OCI-LY3 (cell line): ENCODE data around the gene DOCK10.

Experiments
- H2AFZ ChIP-seq: fragments of 200-600, 300-600 bp; shearing (Covaris generic); 2 replicates; pipeline ENCODE4 v1.6.0; 2014; ENCODE audit warnings: antibody characterized with exemption, low read depth, low read length
- H3K27ac ChIP-seq: fragments of 200-600, 300-600 bp; sonication (generic); 2 replicates; pipeline ENCODE4 v1.5.1; 2014; ENCODE audit warnings: mild to moderate bottlenecking, low read length, moderate library complexity, mixed read lengths
- H3K27me3 ChIP-seq: fragments of 200-600, 300-600 bp; sonication (generic); 2 replicates; pipeline ENCODE4 v1.6.1; 2014; ENCODE audit warnings: low read depth, low read length, mixed read lengths
- H3K36me3 ChIP-seq: fragments of 200-600, 300-600 bp; sonication (generic); replicated peaks from 2 replicates; pipeline ENCODE3; 2014; ENCODE audit warnings: low read depth, low read length, mixed read lengths
- H3K4me1 ChIP-seq: fragments of 300-600, 200-600 bp; sonication (generic); 2 replicates; pipeline ENCODE4 v1.6.1; 2014; ENCODE audit warnings: low read length, mixed read lengths
- H3K4me2 ChIP-seq: fragments of 200-600, 300-600 bp; sonication (generic); 2 replicates; pipeline ENCODE4 v1.6.1; 2014; ENCODE audit warnings: low read length, mixed read lengths
- H3K4me3 ChIP-seq: fragments of 300-600, 200-600 bp; sonication (generic); 2 replicates; pipeline ENCODE4 v1.5.1; 2014; ENCODE audit warnings: antibody characterized with exemption, mild to moderate bottlenecking, low read length, moderate library complexity
- H3K79me2 ChIP-seq: fragments of 300-600, 200-600 bp; shearing (Covaris generic); 2 replicates; pipeline ENCODE4 v1.6.1; 2014; ENCODE audit warnings: mild to moderate bottlenecking, low read length, mixed read lengths
- H3K9ac ChIP-seq: fragments of 300-600, 200-600 bp; shearing (Covaris generic); 2 replicates; pipeline ENCODE4 v1.6.0; 2014; ENCODE audit warnings: mild to moderate bottlenecking, low read length, moderate library complexity
- H3K9me3 ChIP-seq: fragments of 200-600, 300-600 bp; shearing (Covaris generic); 2 replicates; pipeline ENCODE4 v1.6.1; 2014; ENCODE audit warnings: low read length, mixed read lengths; ENCODE audit not compliant: insufficient read depth
- H4K20me1 ChIP-seq: fragments of 200-600, 300-600 bp; sonication (generic); 2 replicates; pipeline ENCODE4 v1.6.1; 2016; ENCODE audit warnings: low read length, mixed read lengths; ENCODE audit not compliant: insufficient read depth
- EZH2phosphoT487 ChIP-seq: fragments of 200-600 bp; shearing (Covaris generic); IDR thresholded peaks from 2 replicates; pipeline ENCODE4 v1.6.1; 2018; ENCODE audit warnings: antibody characterized with exemption, mixed run types, low read depth
- TF ChIP-seq, protein P1 (sequence below): fragments of 200-600, 300-600 bp; sonication (generic); IDR thresholded peaks from 2 replicates; pipeline ENCODE4 v1.5.1; 2014; ENCODE audit warnings: antibody characterized with exemption, low read length, low read depth

DOCK10 gene

GRCh38 chr2:224951723-224952481 lies 90.4 kb downstream of the DOCK10 start:
- TF ChIP-seq, protein P1, sequence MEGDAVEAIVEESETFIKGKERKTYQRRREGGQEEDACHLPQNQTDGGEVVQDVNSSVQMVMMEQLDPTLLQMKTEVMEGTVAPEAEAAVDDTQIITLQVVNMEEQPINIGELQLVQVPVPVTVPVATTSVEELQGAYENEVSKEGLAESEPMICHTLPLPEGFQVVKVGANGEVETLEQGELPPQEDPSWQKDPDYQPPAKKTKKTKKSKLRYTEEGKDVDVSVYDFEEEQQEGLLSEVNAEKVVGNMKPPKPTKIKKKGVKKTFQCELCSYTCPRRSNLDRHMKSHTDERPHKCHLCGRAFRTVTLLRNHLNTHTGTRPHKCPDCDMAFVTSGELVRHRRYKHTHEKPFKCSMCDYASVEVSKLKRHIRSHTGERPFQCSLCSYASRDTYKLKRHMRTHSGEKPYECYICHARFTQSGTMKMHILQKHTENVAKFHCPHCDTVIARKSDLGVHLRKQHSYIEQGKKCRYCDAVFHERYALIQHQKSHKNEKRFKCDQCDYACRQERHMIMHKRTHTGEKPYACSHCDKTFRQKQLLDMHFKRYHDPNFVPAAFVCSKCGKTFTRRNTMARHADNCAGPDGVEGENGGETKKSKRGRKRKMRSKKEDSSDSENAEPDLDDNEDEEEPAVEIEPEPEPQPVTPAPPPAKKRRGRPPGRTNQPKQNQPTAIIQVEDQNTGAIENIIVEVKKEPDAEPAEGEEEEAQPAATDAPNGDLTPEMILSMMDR: no peak
- no peak for TF ChIP-seq EZH2phosphoT487
- no peak overlapping the region for H2AFZ ChIP-seq
- H3K9me3 ChIP-seq: no peaks in the 10 kb centered on the region
- peaks cover 46% of the 10 kb centered on the region for H4K20me1 ChIP-seq
- H3K79me2 ChIP-seq: peaks cover 62% of the 10 kb centered on the region
- peaks cover 21% of the 10 kb centered on the region for H3K36me3 ChIP-seq
- no peaks in the 10 kb centered on the region for H3K27me3 ChIP-seq
- no peak overlapping the region for H3K4me3 ChIP-seq
- peaks cover 80% of the 10 kb centered on the region for H3K4me1 ChIP-seq
- no peak overlapping the region for H3K4me2 ChIP-seq
- no peak overlapping the region for H3K9ac ChIP-seq
- H3K27ac ChIP-seq: no peak overlapping the region

DNA sequence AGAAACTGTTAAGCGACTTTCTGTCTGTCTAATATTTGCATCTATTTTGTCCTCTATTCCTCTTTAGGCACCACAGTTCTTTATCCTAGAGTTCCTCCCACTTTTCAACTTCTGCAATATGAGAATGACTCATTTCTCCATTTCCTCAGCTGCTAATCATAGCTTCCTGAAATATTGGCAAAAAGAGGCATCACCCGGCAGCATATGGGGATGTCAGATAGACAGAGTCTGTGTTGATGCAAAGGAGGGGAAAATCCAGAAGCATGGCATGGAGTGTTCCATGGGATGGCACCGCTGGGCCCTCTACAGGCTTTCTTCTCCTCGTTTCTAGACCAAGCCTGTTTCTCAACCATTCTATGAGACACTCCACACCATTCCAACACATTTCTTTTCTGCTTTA lies 93.4 kb downstream of the DOCK10 start:
- Histone ChIP-seq H3K4me3 (peak overlapping the region; percentile 20; the same call in 1 of the 2 replicates), H3K4me1 (peaks cover 56% of the 10 kb centered on the region), H2AFZ (no peak overlapping the region), H3K27me3 (no peaks in the 10 kb centered on the region), H3K27ac (peak overlapping the region; percentile 24; the same call in 1 of the 2 replicates), H3K4me2 (peak overlapping the region; percentile 66), H3K79me2 (peaks cover 58% of the 10 kb centered on the region), H3K9ac (no peak overlapping the region), H3K9me3 (no peaks in the 10 kb centered on the region), H4K20me1 (peaks cover 46% of the 10 kb centered on the region), H3K36me3 (peaks cover 24% of the 10 kb centered on the region)
- TF ChIP-seq EZH2phosphoT487: no peak
- TF ChIP-seq, protein P1: no peak

DNA sequence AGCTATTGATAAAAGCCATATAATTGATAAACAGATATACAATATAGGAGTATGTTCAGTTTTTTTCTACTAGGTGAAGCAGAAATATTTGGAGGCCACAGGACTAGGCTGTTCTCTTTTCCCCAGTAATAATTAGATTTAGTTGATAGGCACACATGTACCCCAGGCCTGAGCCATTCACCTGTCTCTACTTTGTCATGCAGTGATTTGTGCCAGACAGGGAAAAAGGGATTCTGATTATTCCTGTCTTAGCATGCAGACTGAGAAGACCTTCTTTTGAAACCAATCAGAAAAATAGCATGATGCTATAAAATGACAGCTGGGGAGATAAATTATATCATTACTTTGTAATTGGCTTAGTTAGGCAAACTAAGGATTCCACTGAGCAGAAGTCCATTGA lies 94.3 kb downstream of the DOCK10 start:
- Histone ChIP-seq H3K4me2 (peak overlapping the region; percentile 66), H3K27me3 (no peaks in the 10 kb centered on the region), H3K36me3 (peaks cover 24% of the 10 kb centered on the region), H3K79me2 (peaks cover 55% of the 10 kb centered on the region), H3K4me1 (peaks cover 47% of the 10 kb centered on the region), H3K27ac (no peak overlapping the region), H3K9ac (no peak overlapping the region), H4K20me1 (peaks cover 44% of the 10 kb centered on the region), H3K9me3 (no peaks in the 10 kb centered on the region), H3K4me3 (no peak overlapping the region; the same call in 1 of the 2 replicates), H2AFZ (no peak overlapping the region)
- TF ChIP-seq, protein P1: no peak
- TF ChIP-seq EZH2phosphoT487: no peak

DNA sequence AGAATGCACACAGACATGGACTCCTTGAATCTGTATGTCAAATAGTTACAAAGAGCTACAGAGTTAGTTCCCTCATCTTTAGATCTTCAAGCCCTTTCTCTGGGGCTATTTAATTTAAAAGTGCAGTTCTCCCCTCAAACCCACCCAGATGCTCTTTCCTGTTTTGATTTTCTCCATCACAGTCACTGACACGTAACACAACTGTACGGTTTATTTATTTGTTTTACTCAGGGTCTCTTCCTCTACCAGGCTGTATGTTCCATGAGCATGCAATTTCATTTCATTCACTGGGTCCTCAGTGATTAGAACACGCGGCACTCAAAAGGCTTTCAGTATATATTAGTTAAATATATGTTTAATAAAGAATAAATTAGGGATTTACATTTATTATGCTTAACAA lies 94.7 kb downstream of the DOCK10 start:
- peaks cover 24% of the 10 kb centered on the region for H3K36me3 ChIP-seq
- TF ChIP-seq, protein P1: no peak
- TF ChIP-seq EZH2phosphoT487: no peak
- H3K4me2 ChIP-seq: 0 out of 2 replicates have a peak overlapping the region, but pooled peaks have one; percentile 60
- H3K9me3 ChIP-seq: no peaks in the 10 kb centered on the region
- H3K79me2 ChIP-seq: peaks cover 55% of the 10 kb centered on the region
- no peak overlapping the region for H3K9ac ChIP-seq
- H3K4me3 ChIP-seq: no peak overlapping the region
- peaks cover 43% of the 10 kb centered on the region for H3K4me1 ChIP-seq
- no peaks in the 10 kb centered on the region for H3K27me3 ChIP-seq
- H4K20me1 ChIP-seq: peaks cover 41% of the 10 kb centered on the region
- H2AFZ ChIP-seq: no peak overlapping the region
- no peak overlapping the region for H3K27ac ChIP-seq
